Left lung (tissue), 10 donors: ENCODE results near the gene GLTP. TPM values are rescaled to one million over a fixed set of nuclear protein-coding genes. Genes with fewer than 3 reads are reported as not detected.

ENCODE experiments used
- ATAC-seq: fragments of 200-7000 bp; cut with Tn5 transposase; one replicate; pipeline ENCODE4 v1.9.1; 2020; ENCODE audit warnings: moderate library complexity
- DNase-seq, 4 donors: peaks; one replicate each; pipeline ENCODE4 v3.0.0-alpha.2; 2013 to 2020
- H3K27ac ChIP-seq, 2 donors: fragments of 200-600 bp; sonication (generic) in 1 of 2; one replicate each; pipeline versions ENCODE4 v1.5.0 to v1.8.0; 2020 to 2021
- H3K27me3 ChIP-seq, 2 donors: fragments of 200-600 bp; sonication (generic) in 1 of 2; one replicate each; pipeline versions ENCODE4 v1.5.0 to v1.8.0; 2020 to 2021
- H3K36me3 ChIP-seq, 2 donors: fragments of 200-600 bp; sonication (generic) in 1 of 2; one replicate each; pipeline versions ENCODE4 v1.5.0 to v1.8.0; 2020 to 2021
- H3K4me1 ChIP-seq, 2 donors: fragments of 200-600 bp; one replicate each; pipeline ENCODE4 v1.8.0; 2021
- H3K4me3 ChIP-seq, 2 donors: fragments of 200-600 bp; sonication (generic) in 1 of 2; one replicate each; pipeline versions ENCODE4 v1.5.0 to v1.8.0; 2020 to 2021; ENCODE audit warnings: mild to moderate bottlenecking in 1 of 2
- H3K9me3 ChIP-seq, 2 donors: fragments of 200-600 bp; sonication (generic) in 1 of 2; one replicate each; pipeline versions ENCODE4 v1.5.0 to v1.8.0; 2020 to 2021
- CTCF ChIP-seq, 2 donors: fragments of 200-600 bp; sonication (generic) in 1 of 2; IDR thresholded peaks; one replicate each; pipeline versions ENCODE4 v1.5.0 to v1.8.0; 2021; ENCODE audit warnings: antibody characterized with exemption in 2 of 2
- intact Hi-C, 2 donors: fragments of 100-400 bp; cut with DNase I; formaldehyde crosslinking; loops; one replicate each; pipeline versions ENCODE4 v1.11.2 to v1.14.2; 2022
- polyA plus RNA-seq, 6 donors: library from polyadenylated mRNA; unstranded; fragments of 120-200 nt; gene quantifications; one replicate each; pipeline ENCODE4 v1.2.1, GENCODE V29; 2013; ENCODE audit not compliant: insufficient read length in 6 of 6
- total RNA-seq, 2 donors: library from RNA; stranded (reverse); fragmentation: NEBNext Ultra II Directional; extraction: Animal tissue kit (Norgen Biotek cat#: 25700); gene quantifications; one replicate each; pipeline ENCODE4 v1.2.1, GENCODE V29; 2021
- donor health status: DM: no; HTN: yes; CAD: no.
- donor health status: DM: no; HTN: no; CAD: no.

The GLTP gene
- total and polyA plus RNA-seq, 8 donors = 30.1 to 43.3 (median 32.5) TPM

DNA sequence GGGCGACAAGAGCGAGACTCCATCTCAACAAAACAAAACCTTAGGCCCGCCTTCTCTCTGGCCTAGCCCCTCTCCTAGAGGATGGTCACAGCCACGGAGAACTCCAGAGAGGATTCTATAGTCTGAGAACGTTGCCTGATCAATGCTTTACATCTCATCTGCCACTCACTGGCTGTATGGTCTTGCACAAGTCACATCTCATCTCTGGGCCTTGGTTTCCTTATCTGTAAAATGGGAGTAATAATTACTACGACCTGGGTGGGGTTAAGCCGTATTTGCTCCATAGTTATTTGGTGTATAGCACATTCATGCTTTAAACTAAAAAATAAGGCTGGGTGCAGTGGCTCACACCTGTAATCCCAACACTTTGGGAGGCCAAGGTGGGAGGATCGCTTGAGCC is 55.6 kb downstream of the GLTP start:
- ATAC-seq (no peak), DNase-seq (no peak)
- Histone ChIP-seq H3K9me3 (no peaks in the 10 kb centered on the region), H3K4me1 (peaks cover 0 to 31% of the 10 kb centered on the region in 2 donors), H3K27ac (no peak overlapping the region), H3K4me3 (no peak overlapping the region), H3K36me3 (no peaks in the 10 kb centered on the region), H3K27me3 (peaks cover 0 to 14% of the 10 kb centered on the region in 2 donors)
- no peak for TF ChIP-seq CTCF (IDR thresholded peaks at IDR 0.05)
- intact Hi-C loops = no loop called here

GRCh38 chr12:109822951-109823411 is 57.4 kb downstream of the GLTP start:
- ATAC-seq = no peak

GRCh38 chr12:109822416-109822815 is 57.9 kb downstream of the GLTP start:
- peak in 1 of 4 donors; percentile 4 for DNase-seq
- no peak for TF ChIP-seq CTCF (IDR thresholded peaks at IDR 0.05)
- peaks cover 0 to 11% of the 10 kb centered on the region in 2 donors for H3K4me1 ChIP-seq
- H3K27me3 ChIP-seq = peaks cover 0 to 20% of the 10 kb centered on the region in 2 donors
- H3K4me3 ChIP-seq = no peak overlapping the region
- no peak overlapping the region for H3K27ac ChIP-seq
- no peak for ATAC-seq
- intact Hi-C loops = no loop called here
- H3K9me3 ChIP-seq = no peaks in the 10 kb centered on the region
- H3K36me3 ChIP-seq = no peaks in the 10 kb centered on the region

More at GRCh38 chr12:109822951-109823411, 57.4 kb downstream of the GLTP start:
- intact Hi-C loops = no loop called here
- TF ChIP-seq CTCF (IDR thresholded peaks at IDR 0.05) = no peak
- peaks cover 0 to 16% of the 10 kb centered on the region in 2 donors for H3K4me1 ChIP-seq
- H3K36me3 ChIP-seq = no peaks in the 10 kb centered on the region
- peak in 1 of 4 donors; percentile 78 for DNase-seq
- H3K9me3 ChIP-seq = no peaks in the 10 kb centered on the region
- H3K4me3 ChIP-seq = no peak overlapping the region
- H3K27ac ChIP-seq = no peak overlapping the region
- peaks cover 0 to 20% of the 10 kb centered on the region in 2 donors for H3K27me3 ChIP-seq

DNA sequence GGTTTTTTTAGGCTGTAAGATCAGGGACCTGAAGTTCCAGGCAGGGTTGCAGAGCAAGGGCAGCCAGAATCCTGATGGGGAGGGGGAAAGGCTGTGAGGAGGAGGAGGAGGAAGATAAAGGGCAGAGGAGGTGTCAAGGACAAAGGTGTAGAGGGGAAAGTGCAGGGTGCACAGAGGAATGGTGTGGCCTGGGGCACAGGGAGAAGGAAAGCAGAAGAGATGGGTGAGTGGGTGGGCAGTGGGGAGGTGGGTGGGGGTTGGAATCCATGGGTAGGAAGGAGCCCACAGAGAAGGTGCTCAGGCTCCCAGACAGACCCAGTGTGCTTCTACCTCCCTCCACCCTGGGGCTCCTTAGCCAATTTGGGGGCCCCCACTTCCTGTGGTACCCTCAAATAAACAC is 58.4 kb downstream of the GLTP start:
- Histone ChIP-seq H3K36me3 (no peaks in the 10 kb centered on the region), H3K4me3 (no peak overlapping the region), H3K4me1 (peaks cover 0 to 6% of the 10 kb centered on the region in 2 donors), H3K9me3 (no peaks in the 10 kb centered on the region), H3K27ac (no peak overlapping the region), H3K27me3 (peaks cover 0 to 20% of the 10 kb centered on the region in 2 donors)
- intact Hi-C loops = no loop called here
- DNase-seq (no peak), ATAC-seq (no peak)
- TF ChIP-seq CTCF (IDR thresholded peaks at IDR 0.05) = no peak

- DNase-seq = peak in 1 of 4 donors; percentile 21
- Histone ChIP-seq H3K9me3 (no peaks in the 10 kb centered on the region), H3K36me3 (no peaks in the 10 kb centered on the region), H3K4me1 (peaks cover 0 to 8% of the 10 kb centered on the region in 2 donors), H3K4me3 (no peak overlapping the region), H3K27ac (no peak overlapping the region), H3K27me3 (peaks cover 0 to 20% of the 10 kb centered on the region in 2 donors)
- intact Hi-C loops = no loop called here
- TF ChIP-seq CTCF (IDR thresholded peaks at IDR 0.05) = no peak
- no peak for ATAC-seq
Measured at GRCh38 chr12:109820816-109821381, 59.4 kb downstream of the GLTP start.
